HepG2 (cell line): ENCODE data around the gene SAYSD1. TPM values are rescaled to one million over a fixed set of nuclear protein-coding genes. Genes with fewer than 3 reads are reported as not detected.

ENCODE experiments used
- FOXA3 ChIP-seq: IDR thresholded peaks from 2 replicates; pipeline ENCODE4 v1.6.1; 2016; ENCODE audit warnings: missing genetic modification reagents, missing compliant biosample characterization
- SYNCRIP ChIP-seq: fragments of 200-400 bp; formaldehyde crosslinking; IDR thresholded peaks from 2 replicates; pipeline ENCODE4 v1.6.1; 2018; ENCODE audit warnings: mild to moderate bottlenecking, low read depth, low read length; ENCODE audit not compliant: insufficient read depth
- polyA plus RNA-seq, 8 experiments: library from polyadenylated mRNA; depleted of rRNA in 3 of 8; stranded (reverse) in 7 of 8; unstranded in 1 of 8; fragments of >200 nt; fragmentation: Illumina TruSeq in 4 of 8; extraction: Trizol in 4 of 8; gene quantifications; 2 replicates each; pipeline versions ENCODE4 v1.2.1 to v1.2.3, GENCODE V29; 2011 to 2016; ENCODE audit warnings: low read depth in 4 of 8, missing spikeins in 1 of 8, mixed read lengths in 1 of 8; ENCODE audit not compliant: insufficient read depth in 1 of 8
- total RNA-seq, 5 experiments: library from RNA; depleted of rRNA; stranded (reverse); fragments of >200 nt; fragmentation: Illumina TruSeq; extraction: Trizol; gene quantifications; 2 replicates each; pipeline ENCODE4 v1.2.3, GENCODE V29; 2016; ENCODE audit warnings: low read depth in 1 of 5
- TF ChIP-seq, protein P1 (sequence below): IDR thresholded peaks from 2 replicates; pipeline ENCODE4 v1.6.1; 2016; ENCODE audit warnings: low read depth, borderline replicate concordance
- TF ChIP-seq, protein P2 (sequence below): sonication (generic); formaldehyde crosslinking; IDR thresholded peaks from 2 replicates; pipeline ENCODE4 v1.4.0; 2020; ENCODE audit warnings: missing genetic modification reagents, borderline replicate concordance
- TF ChIP-seq, protein P3 (sequence below): sonication (generic); formaldehyde crosslinking; IDR thresholded peaks from 2 replicates; pipeline ENCODE4 v1.5.1; 2020; ENCODE audit warnings: missing genetic modification reagents, mild to moderate bottlenecking, borderline replicate concordance
- TF ChIP-seq, protein P4 (sequence below): sonication (generic); formaldehyde crosslinking; IDR thresholded peaks from 2 replicates; pipeline ENCODE4 v1.5.1; 2020; ENCODE audit warnings: mild to moderate bottlenecking, missing genetic modification reagents, moderate library complexity

SAYSD1 gene
- total and polyA plus RNA-seq, 2 of the 13 experiments (the other 11 are each of a cell fraction or from before 2014, with no cell fraction given), result 10.1 to 16.0 TPM

DNA sequence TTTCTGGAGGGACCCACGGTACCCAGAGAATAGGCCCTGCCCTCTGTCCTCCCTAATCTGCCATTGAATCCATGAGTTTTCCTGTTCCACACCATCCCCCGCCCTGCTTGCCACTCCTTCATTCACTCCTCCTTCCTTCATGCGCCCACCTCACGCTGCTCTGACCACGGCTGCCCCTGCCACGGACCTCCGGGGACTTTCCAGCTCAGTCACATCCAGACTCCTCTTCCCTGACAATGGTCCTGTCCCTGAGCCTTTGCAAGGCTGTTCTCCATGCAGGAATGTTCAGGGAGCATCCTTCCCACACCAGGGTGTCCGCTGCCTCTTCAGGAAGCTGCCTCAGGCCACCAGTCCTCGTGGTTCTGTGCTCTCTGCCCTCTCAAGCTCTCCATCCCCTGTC, 40.5 kb downstream of the SAYSD1 start (continued):
- TF ChIP-seq, protein P1, sequence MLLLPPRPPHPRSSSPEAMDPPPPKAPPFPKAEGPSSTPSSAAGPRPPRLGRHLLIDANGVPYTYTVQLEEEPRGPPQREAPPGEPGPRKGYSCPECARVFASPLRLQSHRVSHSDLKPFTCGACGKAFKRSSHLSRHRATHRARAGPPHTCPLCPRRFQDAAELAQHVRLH, result no peak
- TF ChIP-seq SYNCRIP, result no peak
- TF ChIP-seq, protein P2, sequence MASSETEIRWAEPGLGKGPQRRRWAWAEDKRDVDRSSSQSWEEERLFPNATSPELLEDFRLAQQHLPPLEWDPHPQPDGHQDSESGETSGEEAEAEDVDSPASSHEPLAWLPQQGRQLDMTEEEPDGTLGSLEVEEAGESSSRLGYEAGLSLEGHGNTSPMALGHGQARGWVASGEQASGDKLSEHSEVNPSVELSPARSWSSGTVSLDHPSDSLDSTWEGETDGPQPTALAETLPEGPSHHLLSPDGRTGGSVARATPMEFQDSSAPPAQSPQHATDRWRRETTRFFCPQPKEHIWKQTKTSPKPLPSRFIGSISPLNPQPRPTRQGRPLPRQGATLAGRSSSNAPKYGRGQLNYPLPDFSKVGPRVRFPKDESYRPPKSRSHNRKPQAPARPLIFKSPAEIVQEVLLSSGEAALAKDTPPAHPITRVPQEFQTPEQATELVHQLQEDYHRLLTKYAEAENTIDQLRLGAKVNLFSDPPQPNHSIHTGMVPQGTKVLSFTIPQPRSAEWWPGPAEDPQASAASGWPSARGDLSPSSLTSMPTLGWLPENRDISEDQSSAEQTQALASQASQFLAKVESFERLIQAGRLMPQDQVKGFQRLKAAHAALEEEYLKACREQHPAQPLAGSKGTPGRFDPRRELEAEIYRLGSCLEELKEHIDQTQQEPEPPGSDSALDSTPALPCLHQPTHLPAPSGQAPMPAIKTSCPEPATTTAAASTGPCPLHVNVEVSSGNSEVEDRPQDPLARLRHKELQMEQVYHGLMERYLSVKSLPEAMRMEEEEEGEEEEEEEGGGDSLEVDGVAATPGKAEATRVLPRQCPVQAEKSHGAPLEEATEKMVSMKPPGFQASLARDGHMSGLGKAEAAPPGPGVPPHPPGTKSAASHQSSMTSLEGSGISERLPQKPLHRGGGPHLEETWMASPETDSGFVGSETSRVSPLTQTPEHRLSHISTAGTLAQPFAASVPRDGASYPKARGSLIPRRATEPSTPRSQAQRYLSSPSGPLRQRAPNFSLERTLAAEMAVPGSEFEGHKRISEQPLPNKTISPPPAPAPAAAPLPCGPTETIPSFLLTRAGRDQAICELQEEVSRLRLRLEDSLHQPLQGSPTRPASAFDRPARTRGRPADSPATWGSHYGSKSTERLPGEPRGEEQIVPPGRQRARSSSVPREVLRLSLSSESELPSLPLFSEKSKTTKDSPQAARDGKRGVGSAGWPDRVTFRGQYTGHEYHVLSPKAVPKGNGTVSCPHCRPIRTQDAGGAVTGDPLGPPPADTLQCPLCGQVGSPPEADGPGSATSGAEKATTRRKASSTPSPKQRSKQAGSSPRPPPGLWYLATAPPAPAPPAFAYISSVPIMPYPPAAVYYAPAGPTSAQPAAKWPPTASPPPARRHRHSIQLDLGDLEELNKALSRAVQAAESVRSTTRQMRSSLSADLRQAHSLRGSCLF, result no peak
- TF ChIP-seq, protein P3, sequence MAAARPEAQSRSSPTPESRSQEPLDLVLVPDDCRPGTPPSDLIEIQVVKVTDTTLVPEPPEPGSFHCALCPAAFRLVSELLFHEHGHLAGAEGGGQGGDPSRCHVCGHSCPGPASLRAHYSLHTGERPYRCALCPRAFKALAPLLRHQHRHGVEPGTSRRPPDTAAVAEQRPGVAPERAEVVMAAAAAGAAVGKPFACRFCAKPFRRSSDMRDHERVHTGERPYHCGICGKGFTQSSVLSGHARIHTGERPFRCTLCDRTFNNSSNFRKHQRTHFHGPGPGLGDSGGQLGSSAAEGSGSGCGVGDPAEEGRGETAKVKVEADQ, result no peak
- no peak for TF ChIP-seq FOXA3 (CRISPR knock-in tag)
- TF ChIP-seq, protein P4, sequence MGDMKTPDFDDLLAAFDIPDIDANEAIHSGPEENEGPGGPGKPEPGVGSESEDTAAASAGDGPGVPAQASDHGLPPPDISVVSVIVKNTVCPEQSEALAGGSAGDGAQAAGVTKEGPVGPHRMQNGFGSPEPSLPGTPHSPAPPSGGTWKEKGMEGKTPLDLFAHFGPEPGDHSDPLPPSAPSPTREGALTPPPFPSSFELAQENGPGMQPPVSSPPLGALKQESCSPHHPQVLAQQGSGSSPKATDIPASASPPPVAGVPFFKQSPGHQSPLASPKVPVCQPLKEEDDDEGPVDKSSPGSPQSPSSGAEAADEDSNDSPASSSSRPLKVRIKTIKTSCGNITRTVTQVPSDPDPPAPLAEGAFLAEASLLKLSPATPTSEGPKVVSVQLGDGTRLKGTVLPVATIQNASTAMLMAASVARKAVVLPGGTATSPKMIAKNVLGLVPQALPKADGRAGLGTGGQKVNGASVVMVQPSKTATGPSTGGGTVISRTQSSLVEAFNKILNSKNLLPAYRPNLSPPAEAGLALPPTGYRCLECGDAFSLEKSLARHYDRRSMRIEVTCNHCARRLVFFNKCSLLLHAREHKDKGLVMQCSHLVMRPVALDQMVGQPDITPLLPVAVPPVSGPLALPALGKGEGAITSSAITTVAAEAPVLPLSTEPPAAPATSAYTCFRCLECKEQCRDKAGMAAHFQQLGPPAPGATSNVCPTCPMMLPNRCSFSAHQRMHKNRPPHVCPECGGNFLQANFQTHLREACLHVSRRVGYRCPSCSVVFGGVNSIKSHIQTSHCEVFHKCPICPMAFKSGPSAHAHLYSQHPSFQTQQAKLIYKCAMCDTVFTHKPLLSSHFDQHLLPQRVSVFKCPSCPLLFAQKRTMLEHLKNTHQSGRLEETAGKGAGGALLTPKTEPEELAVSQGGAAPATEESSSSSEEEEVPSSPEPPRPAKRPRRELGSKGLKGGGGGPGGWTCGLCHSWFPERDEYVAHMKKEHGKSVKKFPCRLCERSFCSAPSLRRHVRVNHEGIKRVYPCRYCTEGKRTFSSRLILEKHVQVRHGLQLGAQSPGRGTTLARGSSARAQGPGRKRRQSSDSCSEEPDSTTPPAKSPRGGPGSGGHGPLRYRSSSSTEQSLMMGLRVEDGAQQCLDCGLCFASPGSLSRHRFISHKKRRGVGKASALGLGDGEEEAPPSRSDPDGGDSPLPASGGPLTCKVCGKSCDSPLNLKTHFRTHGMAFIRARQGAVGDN (CRISPR knock-in tag), result no peak
